ENCODE measurements around the gene CACNB2. TPM values are rescaled to one million over a fixed set of nuclear protein-coding genes. Genes with fewer than 3 reads are reported as not detected.

The CACNB2 gene
- total RNA-seq, 1 experiment from 2014 or later, result not detected

- BruUV-seq (replicated peaks), result no TSS peak
- no peaks in the 10 kb centered on the region for H3K36me3 Mint-ChIP-seq (ENCODE audit: insufficient read depth, unreplicated experiment)
- H3K4me1 Mint-ChIP-seq (ENCODE audit: low read depth, unreplicated experiment), result no peaks in the 10 kb centered on the region
- H3K4me3 Mint-ChIP-seq (ENCODE audit: low read depth, unreplicated experiment), result no peak overlapping the region
- TF ChIP-seq, protein P1, sequence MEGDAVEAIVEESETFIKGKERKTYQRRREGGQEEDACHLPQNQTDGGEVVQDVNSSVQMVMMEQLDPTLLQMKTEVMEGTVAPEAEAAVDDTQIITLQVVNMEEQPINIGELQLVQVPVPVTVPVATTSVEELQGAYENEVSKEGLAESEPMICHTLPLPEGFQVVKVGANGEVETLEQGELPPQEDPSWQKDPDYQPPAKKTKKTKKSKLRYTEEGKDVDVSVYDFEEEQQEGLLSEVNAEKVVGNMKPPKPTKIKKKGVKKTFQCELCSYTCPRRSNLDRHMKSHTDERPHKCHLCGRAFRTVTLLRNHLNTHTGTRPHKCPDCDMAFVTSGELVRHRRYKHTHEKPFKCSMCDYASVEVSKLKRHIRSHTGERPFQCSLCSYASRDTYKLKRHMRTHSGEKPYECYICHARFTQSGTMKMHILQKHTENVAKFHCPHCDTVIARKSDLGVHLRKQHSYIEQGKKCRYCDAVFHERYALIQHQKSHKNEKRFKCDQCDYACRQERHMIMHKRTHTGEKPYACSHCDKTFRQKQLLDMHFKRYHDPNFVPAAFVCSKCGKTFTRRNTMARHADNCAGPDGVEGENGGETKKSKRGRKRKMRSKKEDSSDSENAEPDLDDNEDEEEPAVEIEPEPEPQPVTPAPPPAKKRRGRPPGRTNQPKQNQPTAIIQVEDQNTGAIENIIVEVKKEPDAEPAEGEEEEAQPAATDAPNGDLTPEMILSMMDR (IDR thresholded peaks at IDR 0.05; ENCODE audit: unreplicated experiment), result no peak
- peaks cover 12% of the 10 kb centered on the region for H3K27me3 Mint-ChIP-seq (ENCODE audit: unreplicated experiment)
- intact Hi-C loops (cut with micrococcal nuclease; ENCODE audit: unreplicated experiment), result no loop called here
- no peak for DNase-seq
- CTCF ChIA-PET, result no interaction called here
- H3K27ac Mint-ChIP-seq (ENCODE audit: unreplicated experiment), result no peak overlapping the region
- no peaks in the 10 kb centered on the region for H3K9me3 Mint-ChIP-seq (ENCODE audit: low read depth, unreplicated experiment)
Observed at GRCh38 chr10:18098201-18098600, 42.0 kb upstream of the CACNB2 start.

DNA sequence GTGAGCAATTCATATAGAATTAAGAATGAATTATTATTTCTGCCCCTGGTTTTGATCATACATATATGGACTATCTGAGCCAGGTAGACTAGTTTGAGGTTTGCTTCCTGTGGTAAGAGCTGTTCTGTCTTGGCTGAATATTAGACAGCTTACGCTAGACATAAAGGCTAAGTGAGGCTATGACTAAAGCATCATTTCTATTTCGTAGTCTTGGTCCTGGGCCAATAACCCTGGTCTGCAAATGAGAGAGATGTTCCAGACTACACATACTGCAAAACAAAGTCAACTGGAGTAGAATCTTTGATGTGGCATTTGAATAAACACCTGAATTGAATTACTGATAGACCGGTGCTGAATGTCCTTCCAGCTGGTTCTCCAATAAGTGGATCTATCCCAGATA is 40.8 kb upstream of the CACNB2 start:
- DNase-seq, result no peak
- Mint-ChIP-seq H3K9me3 (ENCODE audit: low read depth, unreplicated experiment) (no peaks in the 10 kb centered on the region), H3K4me3 (ENCODE audit: low read depth, unreplicated experiment) (no peak overlapping the region), H3K36me3 (ENCODE audit: insufficient read depth, unreplicated experiment) (no peaks in the 10 kb centered on the region), H3K4me1 (ENCODE audit: low read depth, unreplicated experiment) (no peaks in the 10 kb centered on the region), H3K27me3 (ENCODE audit: unreplicated experiment) (peaks cover 12% of the 10 kb centered on the region), H3K27ac (ENCODE audit: unreplicated experiment) (no peak overlapping the region)
- CTCF ChIA-PET, result no interaction called here
- intact Hi-C loops (cut with micrococcal nuclease; ENCODE audit: unreplicated experiment), result no loop called here
- BruUV-seq (replicated peaks), result no TSS peak
- TF ChIP-seq, protein P1 (IDR thresholded peaks at IDR 0.05; ENCODE audit: unreplicated experiment), result no peak

- TF ChIP-seq, protein P1 (IDR thresholded peaks at IDR 0.05; ENCODE audit: unreplicated experiment), result no peak
Observed at GRCh38 chr10:18100669-18101068, 39.6 kb upstream of the CACNB2 start.

GRCh38 chr10:18102404-18102803 is 37.8 kb upstream of the CACNB2 start:
- BruUV-seq (replicated peaks), result no TSS peak
- H3K9me3 Mint-ChIP-seq (ENCODE audit: low read depth, unreplicated experiment), result no peaks in the 10 kb centered on the region
- no peaks in the 10 kb centered on the region for H3K36me3 Mint-ChIP-seq (ENCODE audit: insufficient read depth, unreplicated experiment)
- H3K4me3 Mint-ChIP-seq (ENCODE audit: low read depth, unreplicated experiment), result no peak overlapping the region
- DNase-seq, result no peak
- H3K4me1 Mint-ChIP-seq (ENCODE audit: low read depth, unreplicated experiment), result no peaks in the 10 kb centered on the region
- intact Hi-C loops (cut with micrococcal nuclease; ENCODE audit: unreplicated experiment), result no loop called here
- no peaks in the 10 kb centered on the region for H3K27me3 Mint-ChIP-seq (ENCODE audit: unreplicated experiment)
- CTCF ChIA-PET, result no interaction called here
- H3K27ac Mint-ChIP-seq (ENCODE audit: unreplicated experiment), result no peak overlapping the region
- TF ChIP-seq, protein P1 (IDR thresholded peaks at IDR 0.05; ENCODE audit: unreplicated experiment), result no peak

More at GRCh38 chr10:18100669-18101068, 39.6 kb upstream of the CACNB2 start:
- DNase-seq, result no peak
- H3K9me3 Mint-ChIP-seq (ENCODE audit: low read depth, unreplicated experiment), result no peaks in the 10 kb centered on the region
- H3K4me1 Mint-ChIP-seq (ENCODE audit: low read depth, unreplicated experiment), result no peaks in the 10 kb centered on the region
- no peaks in the 10 kb centered on the region for H3K36me3 Mint-ChIP-seq (ENCODE audit: insufficient read depth, unreplicated experiment)
- no peak overlapping the region for H3K4me3 Mint-ChIP-seq (ENCODE audit: low read depth, unreplicated experiment)
- H3K27me3 Mint-ChIP-seq (ENCODE audit: unreplicated experiment), result peaks cover 4% of the 10 kb centered on the region
- no peak overlapping the region for H3K27ac Mint-ChIP-seq (ENCODE audit: unreplicated experiment)
- no TSS peak for BruUV-seq (replicated peaks)
- CTCF ChIA-PET, result no interaction called here
- intact Hi-C loops (cut with micrococcal nuclease; ENCODE audit: unreplicated experiment), result no loop called here

Measured in Calu3 (cell line).